Measurements from ENCODE around the gene IGFLR1.

GRCh38 chr19:35782589-35782988 lies 40.3 kb upstream of the IGFLR1 start:
- TF ChIP-seq CTCF (IDR thresholded peaks at IDR 0.05; ENCODE audit: low read depth, low read length, missing input control) (no peak), EGR1 (IDR thresholded peaks at IDR 0.05; ENCODE audit: low read depth in 2 of 2) (no peak), ZBTB33 (IDR thresholded peaks at IDR 0.05) (no peak), SP1 (IDR thresholded peaks at IDR 0.05) (no peak), RXRA (IDR thresholded peaks at IDR 0.05) (no peak), ATF3 (IDR thresholded peaks at IDR 0.05) (no peak), TAF1 (conservative IDR thresholded peaks at IDR 0.05) (no peak), FOXA2 (IDR thresholded peaks at IDR 0.05) (no peak), FOXA1 (IDR thresholded peaks at IDR 0.05) (no peak)

Data from liver (tissue), 3 donors.